HG02840 (cell line): ENCODE data around the gene RBM45.
A peak's percentile ranks its signal among the peaks of the same experiment; 100 is the strongest.
"Not testable (repeated sequence)": the region's sequence is repeated elsewhere in the genome, so short reads cannot be mapped to it uniquely, and the experiment has no call there.

Source experiments
- ATAC-seq: cut with Tn5 transposase; IDR thresholded peaks from one replicate; pipeline ENCODE4 v1.9.1; 2021; ENCODE audit warnings: mild to moderate bottlenecking, moderate library complexity, moderate number of reproducible peaks; ENCODE audit not compliant: unreplicated experiment, low FRiP score

The RBM45 gene, protein sequence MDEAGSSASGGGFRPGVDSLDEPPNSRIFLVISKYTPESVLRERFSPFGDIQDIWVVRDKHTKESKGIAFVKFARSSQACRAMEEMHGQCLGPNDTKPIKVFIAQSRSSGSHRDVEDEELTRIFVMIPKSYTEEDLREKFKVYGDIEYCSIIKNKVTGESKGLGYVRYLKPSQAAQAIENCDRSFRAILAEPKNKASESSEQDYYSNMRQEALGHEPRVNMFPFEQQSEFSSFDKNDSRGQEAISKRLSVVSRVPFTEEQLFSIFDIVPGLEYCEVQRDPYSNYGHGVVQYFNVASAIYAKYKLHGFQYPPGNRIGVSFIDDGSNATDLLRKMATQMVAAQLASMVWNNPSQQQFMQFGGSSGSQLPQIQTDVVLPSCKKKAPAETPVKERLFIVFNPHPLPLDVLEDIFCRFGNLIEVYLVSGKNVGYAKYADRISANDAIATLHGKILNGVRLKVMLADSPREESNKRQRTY

DNA sequence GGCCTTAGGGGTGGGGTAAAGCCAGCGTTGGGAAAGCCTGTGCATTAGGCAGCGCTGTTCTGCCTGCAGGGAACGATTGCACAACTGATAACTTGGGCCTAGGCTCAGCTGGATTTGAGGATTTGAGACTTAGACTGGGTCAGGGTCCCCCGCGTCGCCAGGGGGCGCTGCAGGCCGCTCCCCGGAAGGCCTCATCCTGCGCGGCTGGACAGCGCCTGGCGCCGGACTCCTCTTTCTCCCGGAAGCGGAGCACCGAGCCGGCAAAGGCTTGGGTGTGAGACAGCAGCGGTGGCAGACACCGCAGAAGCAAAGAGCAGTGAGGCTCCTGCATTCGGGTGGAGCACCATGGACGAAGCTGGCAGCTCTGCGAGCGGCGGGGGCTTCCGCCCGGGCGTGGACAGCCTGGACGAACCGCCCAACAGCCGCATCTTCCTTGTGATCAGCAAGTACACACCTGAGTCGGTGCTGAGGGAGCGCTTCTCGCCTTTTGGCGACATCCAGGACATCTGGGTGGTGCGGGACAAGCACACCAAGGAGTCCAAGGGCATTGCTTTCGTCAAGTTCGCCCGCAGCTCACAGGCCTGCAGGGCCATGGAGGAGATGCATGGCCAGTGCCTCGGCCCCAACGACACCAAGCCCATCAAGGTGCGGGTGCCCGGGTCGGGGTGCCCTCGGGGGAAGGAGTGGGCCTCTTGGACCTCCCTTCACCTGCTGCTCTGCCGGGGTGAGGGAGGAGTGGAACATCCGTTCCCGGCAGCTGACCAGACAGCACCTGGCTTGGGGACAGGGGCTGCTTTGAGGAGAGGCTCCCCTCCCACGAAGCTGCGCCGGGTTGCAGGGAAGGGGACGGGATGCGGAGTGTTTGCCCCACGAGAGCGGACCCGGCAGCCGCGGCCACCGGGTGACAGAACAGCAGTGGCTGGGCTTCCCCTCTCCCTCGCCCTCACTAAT lies at the start of gene RBM45:
TSS of gene RBM45 (plus strand) at position 236 of the 951 bp plus-strand sequence. CDS start at position 346, 110 bp downstream.
- peak; percentile 88 for ATAC-seq

DNA sequence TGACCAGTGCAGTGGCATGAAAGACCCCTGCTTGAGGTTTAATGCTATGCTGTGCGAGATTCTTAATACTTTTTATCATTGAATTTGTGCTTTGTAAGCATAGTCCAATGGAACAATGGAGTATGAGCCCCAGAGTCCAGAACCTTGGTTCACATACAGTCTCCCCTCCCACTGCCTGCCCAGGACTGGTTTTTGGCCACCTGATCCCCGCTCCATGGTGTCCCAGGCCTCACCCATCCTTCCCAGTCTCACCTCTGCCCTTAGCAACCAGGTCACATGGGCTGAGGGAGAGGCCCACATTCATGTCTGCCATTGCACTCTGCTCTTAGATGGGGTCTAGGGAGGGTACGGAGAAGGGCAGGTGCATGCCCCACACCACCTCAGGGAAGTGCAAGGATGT lies 45.9 kb upstream of the RBM45 start:
- no peak for ATAC-seq

DNA sequence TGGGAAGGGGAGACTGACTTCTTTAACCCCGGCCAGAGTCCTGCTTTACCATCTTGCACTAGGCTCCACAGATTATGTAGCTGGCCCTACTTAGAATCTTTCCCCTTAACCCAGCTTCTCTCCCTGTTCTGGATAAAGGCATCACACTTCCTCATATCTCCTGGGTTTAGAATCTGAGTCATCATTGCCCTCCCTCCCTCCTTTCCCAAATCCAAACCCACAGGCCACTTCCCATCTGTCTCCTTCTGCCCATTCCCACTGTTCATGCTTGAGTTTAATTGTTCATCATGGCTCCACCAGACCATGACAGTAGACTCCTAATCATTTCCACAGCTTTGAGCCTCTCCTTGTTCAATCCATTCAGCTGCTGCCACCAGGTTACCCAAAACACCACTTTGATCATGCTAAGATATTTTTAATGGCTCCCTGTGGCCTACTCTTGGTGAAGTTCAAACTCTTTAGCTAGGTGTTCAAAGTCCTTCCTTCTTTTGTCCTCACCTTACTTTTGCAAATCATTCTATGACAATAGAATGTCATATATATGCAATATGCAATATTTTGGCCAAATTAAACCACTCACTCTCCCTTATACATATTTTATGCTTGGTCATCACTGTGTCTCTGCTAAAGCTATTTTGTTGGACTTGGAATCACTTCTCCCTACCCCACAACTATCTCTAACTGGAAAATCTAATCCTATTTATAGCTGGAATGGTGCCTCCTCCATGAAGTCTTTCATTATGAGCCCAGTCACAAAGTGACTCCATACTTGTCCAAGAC lies 45.2 kb upstream of the RBM45 start:
- ATAC-seq: no peak

DNA sequence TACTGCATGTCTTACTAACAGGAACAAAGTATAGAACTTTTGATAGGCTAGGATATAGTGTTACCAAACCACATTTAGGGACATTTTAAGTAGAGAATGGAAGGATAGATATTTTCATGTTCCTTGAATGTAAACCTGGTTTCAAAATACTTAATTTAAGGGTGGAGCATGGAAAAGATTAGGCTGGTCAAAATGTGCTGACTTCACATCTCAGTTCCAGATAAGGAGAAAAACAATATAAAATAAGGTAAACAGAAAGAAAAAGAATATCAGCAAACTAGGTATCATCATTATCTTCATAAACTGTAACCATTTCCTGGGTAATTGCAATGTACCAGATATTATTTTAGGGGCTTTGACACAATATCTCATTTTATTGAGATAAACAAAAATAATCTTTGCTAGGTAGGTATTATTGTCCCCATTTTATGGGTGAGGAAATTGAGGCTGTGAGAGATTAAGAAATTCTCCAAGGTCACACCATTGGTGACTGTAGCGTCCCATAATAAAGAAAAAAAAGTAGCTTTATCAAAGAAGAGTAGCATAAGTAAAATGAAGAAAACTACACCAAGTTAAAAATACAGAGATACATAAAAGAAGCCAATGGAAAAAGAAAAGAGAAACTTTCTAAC lies 43.3 kb upstream of the RBM45 start:
- no peak for ATAC-seq

DNA sequence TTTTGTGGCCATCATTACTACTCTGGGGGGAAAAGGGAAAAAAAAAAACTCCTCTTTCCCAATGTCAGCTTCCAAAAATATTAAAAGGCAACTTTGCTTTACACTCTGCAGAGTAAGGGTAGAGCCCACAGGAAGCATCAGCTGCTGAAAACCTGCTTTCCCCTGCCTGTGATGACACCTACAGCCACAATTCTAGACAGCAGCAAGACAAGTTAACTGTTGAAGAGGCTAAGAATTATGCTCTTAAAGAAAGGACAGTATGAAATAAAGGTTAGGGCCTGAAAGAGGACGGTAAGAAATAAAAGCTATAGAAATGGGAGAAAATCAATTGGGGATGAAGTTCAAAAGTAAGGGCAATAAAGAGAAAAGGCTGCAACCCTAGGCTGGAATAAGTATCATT lies 42.7 kb upstream of the RBM45 start:
- no peak for ATAC-seq

DNA sequence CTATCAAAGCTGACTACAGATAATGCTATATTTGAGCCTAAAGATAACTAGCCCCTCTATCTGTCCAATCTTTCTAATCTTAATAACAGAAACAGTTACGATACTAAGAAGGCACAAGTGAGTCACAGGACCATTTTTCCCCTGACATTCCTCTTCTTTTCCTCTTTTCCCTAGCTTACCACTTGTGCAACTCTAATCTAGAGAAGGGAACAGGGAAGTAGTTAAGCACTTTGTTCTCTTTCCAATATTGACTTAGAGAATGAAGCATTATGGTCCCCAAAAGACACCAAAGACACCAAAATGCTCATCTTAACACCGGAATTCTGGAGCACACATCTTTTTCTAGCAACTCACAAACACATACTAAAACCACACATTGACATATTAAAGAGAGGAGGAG lies 41.4 kb upstream of the RBM45 start:
- ATAC-seq: no peak

DNA sequence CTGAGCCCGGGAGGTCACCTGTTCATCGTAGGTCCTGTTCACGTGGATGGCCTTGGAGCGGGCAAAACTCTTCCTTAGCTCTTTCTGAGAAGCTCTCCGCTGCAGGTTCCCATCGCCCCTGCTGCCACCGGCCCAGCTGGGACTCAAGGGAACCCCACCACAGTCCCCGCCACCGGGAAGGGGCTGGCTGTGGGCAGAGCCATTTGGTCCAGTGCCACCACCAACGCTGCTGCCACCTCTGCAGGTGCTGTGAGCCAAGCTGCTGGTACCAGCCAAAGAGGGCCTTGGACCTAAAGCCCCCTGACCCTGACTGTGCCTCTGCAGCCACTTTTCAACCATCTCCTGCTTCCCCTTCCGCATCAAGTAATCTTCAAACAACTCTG lies 40.2 kb upstream of the RBM45 start:
- no peak for ATAC-seq

DNA sequence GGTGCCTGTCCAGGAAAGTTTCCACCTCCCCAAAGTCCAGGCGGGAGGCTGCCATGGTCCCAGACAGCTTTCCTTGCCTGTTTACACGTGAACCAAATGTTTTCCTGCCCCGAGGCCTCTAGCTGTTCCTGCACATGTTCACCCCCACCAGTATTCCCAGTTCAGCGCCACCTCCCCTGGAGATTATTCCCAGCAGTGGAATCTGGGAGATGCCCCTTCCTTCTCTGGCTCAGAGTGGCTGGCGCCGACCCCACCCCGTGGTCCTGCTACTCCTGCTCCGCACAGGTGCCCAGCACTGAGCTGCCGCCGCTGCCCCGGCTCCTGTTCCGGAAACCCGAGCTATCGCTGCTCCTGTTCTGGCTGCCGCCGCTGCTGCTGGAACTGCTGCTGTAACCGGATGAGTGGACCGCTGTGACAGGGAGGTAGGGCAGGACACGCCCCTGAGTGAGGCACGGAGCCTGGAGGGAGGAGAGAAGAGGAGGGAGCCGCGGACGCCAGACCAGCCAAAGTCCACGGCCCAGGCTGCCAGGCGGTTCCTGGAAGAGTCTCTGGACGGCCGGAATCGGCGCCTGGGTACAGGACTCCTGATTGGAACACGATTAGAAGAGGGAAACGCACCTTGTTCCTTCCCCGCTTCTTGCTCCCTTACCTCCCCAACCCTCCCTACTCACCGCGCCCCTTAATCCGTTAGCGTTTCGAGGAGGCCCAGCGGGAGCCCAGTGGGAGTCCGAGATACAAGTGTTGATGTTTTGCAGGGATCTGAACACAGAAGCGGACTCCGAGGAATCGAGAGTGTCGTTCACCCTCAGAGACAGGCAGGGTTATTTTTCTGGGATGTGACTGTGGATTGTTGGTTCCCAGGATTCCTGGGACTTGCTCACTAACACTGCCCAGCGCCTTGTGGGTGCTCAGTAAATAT lies 39.6 kb upstream of the RBM45 start, which contains the start of gene PDE11A:
TSS of gene PDE11A (minus strand) at position 395 of the 919 bp plus-strand sequence. CDS start at position 55, 340 bp downstream.
- ATAC-seq: no peak

DNA sequence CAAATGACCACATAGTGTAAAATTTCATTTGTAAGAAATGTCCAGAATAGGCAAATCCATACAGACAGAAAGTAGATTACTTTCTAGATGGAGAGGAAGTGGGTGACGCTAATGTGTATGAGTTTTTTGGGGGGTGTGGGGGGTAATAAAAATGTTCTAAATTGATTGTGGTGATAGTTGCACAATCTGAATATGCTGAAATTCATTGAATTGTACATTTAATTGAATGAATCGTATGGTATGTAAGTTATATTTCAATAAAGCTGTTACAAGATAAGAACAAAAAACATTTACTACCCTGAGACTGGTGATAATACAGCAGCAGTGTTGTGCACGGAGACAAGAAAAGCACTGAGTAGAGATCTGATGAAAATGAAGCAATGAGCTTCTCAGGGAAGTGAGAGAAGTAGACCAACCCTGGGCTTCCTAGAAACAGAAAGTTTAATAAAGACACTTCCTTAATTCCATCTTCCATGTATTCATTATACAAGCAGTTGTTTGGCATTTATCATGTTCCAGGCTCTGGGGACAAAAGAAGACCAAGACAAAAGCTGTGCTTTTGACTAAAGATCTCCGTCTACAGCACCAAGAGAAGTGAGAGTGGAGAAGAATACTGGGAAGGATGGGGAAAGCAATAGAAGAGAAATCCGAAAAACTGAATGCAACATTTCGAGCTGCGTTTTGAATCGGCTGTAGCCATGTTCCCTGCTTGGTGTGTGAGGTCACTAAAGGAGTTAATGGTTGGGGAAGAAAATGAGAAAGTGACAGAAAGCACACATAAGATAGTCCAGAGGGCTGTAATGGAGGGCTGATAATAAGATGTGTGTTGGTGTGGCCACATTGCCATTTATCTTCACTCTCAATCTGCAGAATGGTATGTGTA lies 37.9 kb upstream of the RBM45 start:
- ATAC-seq: no peak

DNA sequence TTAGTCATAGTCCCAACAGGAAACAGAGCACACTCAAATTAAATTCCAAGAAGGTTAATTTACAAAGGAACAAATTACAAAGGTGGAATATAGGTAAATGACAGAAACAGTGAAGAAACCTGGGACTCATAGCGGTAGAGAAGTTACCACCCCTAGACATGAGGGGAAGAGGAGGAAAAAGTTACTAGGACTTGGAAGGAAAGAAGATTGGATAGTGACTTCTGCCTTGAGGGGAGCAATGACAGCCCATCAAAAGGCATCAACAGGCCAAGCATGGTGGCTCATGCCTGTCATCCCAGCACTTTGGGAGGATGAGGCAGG lies 37.3 kb upstream of the RBM45 start:
- ATAC-seq: no peak

DNA sequence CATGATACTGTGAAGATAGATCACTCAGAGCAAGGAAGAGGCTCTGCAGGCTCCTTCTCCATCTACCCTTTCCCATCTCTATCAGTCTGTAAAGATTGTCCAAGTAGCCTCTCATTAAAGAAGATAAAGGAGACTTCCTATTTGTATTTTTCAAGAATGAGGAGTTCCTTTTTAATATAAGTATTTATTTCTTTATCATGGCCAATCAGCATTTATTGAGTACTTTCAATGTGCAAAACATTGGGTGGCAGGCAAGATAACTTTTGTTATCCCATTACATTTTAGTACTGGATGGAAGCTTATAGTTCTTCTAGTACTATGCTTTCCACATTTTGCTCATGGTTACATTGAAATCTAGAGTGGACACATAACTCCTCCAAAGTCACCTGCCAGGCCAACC lies 36.1 kb upstream of the RBM45 start:
- no peak for ATAC-seq

DNA sequence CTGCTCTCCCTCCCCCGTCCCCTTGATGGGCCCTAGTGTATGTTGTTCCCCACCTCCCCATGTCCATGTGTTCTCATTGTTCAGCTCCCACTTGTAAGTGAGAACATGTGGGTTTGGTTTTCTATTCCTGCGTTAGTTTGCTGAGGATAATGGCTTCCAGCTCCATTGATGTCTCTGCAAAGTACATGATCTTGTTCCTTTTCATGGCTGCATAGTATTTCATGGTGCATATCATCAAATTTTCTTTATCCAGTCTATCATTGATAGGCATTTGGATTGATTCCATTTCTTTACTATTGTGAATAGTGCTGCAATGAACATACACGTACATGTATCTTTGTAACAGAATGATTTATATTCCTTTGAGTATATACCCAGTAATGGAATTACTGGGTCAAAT lies 33.0 kb upstream of the RBM45 start:
- not testable (repeated sequence) for ATAC-seq

DNA sequence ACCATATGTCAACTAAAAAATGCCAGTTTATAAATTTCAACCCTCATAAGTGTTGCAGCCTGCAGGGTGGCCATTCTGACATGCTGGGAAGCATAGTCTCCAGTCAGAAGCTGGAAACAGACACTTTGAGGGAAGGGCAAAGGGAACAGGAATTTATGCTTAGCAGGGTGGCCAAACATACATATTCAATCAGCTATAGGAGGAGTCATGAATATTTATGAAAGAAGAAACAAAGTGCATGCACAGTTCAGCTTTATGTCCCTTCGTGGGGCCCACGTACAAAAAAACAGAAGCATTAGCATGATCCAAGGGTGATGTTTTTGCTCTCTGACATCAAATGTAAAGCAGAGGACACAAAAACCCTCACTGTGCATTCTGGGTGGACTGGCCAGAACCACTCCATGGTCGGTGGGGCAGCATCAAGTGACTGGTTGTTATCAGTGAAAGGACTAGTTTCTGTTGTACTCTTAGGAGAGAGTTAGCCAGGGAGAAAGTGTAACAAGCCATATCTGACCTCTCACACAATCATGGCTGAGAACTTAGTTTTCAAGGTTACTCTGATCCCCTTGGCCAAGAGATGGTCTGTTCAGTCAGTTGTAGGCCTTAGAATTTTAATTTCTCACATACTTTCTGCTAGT lies 29.7 kb upstream of the RBM45 start:
- ATAC-seq: no peak

DNA sequence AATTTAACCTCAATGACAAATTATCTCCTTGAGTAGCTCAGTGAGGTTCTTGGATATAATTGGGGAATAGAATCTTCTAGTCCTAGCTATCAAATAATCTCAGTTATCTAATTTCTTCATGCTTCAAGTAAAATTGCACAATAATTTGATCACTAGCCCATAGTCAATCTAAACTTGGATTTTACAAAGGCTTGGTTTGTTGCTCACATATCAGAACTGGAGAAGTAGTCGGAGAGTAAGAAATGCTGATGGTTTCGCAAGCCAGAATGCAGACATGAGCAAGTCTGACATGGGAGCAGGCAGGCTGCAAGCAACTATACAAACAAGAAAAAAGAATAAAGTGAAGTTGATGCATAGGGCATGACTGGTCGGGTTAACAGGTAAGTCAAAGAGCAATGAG lies 28.0 kb upstream of the RBM45 start:
- no peak for ATAC-seq

DNA sequence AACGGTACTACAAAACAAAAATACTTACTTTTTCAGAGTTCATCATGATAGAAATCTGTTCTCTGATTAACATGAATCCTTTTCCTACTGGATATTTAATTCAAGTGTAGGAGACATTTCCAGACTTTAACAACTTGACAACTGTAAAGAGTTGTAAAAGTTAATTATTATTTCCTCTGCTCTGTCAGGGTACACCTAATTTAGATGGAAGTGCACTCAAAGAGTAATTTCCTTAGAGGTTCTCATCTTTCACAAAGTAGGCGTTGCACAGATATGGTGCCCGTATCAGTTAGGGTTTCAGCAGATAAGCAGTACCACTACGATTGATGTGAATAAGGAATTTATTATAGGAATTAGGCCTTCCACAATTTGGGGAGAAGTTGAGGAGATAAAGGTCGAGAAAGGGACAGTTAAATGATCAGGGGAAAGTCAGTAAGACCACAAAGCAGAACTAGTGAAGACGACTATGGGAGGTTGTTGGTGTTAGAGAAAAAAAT lies 23.4 kb upstream of the RBM45 start:
- ATAC-seq: no peak

DNA sequence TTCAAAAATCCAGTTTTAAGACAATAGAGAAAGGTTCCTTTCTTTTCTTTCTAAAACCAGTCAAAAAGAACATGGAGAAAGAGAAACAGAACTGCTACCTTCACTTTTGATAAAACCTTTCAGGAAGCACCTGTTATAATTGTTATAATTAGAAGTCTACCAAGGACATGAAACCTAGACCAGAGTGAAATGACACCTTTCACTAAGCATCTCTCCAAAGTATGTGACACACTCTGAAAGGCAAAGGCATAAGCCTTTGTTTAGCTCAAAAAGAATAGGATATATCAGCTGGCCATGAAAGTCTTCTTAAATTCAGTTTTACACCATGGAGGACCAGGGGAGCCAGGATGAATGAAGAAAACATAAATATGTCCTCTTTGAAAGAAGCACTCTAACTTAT lies 18.8 kb upstream of the RBM45 start:
- ATAC-seq: no peak

DNA sequence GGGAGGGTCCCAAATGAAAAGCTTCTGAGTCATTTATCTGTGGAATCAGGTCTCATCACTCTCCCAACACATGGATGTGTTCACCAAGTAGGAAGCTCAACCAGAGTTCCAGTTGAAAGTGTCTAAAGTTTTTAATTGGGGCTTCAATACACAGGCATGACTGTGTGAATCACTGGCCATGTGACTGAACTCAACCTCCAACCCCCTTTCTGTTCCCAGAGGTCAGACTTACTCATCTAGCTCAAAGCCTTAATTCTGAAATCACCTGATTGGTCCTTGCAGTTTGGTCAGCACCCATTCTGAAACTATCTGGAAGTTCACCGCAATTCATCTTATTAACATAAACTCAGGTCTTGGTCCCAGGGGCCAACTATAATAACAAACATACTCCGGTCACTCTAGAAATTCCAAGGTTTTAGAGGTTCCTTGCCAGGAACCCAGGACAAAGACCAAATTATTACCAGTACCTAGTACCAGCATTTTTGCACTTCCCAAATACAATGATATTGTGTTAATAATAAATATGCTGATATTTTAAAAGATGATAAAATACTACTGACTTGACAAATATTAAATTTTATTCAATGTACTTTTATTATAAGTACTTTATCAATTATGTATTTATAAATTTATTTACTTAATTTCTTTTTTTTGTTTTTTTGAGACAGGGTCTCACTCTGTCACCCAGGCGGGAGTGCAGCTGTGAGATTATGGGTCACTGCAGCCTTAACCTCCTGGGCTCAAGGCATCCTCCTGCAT lies 10.7 kb upstream of the RBM45 start:
- no peak for ATAC-seq
